ENCODE results near the gene ADRA2C. TPM values are rescaled to one million over a fixed set of nuclear protein-coding genes. Genes with fewer than 3 reads are reported as not detected.

The ADRA2C gene
- total and polyA plus RNA-seq, 2 experiments from 2014 or later = 3.0 to 16.6 TPM

GRCh38 chr4:3736806-3737205 is 29.4 kb upstream of the ADRA2C start:
- H3K9me2 ChIP-seq (ENCODE audit: insufficient read depth) = no peaks in the 10 kb centered on the region
- Mint-ChIP-seq H3K27ac (no peak overlapping the region), H3K4me3 (no peak overlapping the region), H3K9me3 (peaks cover 2% of the 10 kb centered on the region; the same call in 1 of the 3 replicates), H3K27me3 (ENCODE audit: insufficient read depth, low read depth, poor library complexity) (peaks cover 12% of the 10 kb centered on the region), H3K4me1 (peaks cover 16% of the 10 kb centered on the region), H3K36me3 (ENCODE audit: low read depth) (no peaks in the 10 kb centered on the region)
- no peak for TF ChIP-seq ETS1 (IDR thresholded peaks at IDR 0.05)
- no peak for TF ChIP-seq ZNF462 (CRISPR knock-in tag; IDR thresholded peaks at IDR 0.05)
- TF ChIP-seq POLR2AphosphoS5 (IDR thresholded peaks at IDR 0.05; ENCODE audit: low read depth) = no peak
- no peak for TF ChIP-seq ZNF114 (CRISPR knock-in tag; IDR thresholded peaks at IDR 0.05)
- TF ChIP-seq ZNF331 (CRISPR knock-in tag; IDR thresholded peaks at IDR 0.05; ENCODE audit: low read depth) = no peak
- no peak for TF ChIP-seq EZH2 (IDR thresholded peaks at IDR 0.05; ENCODE audit: low read depth, unreplicated experiment)
- TF ChIP-seq REST (IDR thresholded peaks at IDR 0.05; ENCODE audit: unreplicated experiment) = no peak
- TF ChIP-seq CREB1 (CRISPR knock-in tag; IDR thresholded peaks at IDR 0.05; ENCODE audit: low read depth) = no peak
- no peak for TF ChIP-seq STAT1 (IDR thresholded peaks at IDR 0.05; ENCODE audit: unreplicated experiment)
- no peak for TF ChIP-seq CTCF (conservative IDR thresholded peaks at IDR 0.05; ENCODE audit: low read depth in 2 of 2)
- TF ChIP-seq EZH2phosphoT487 (IDR thresholded peaks at IDR 0.05; ENCODE audit: unreplicated experiment) = no peak
- TF ChIP-seq JUNB (IDR thresholded peaks at IDR 0.05; ENCODE audit: unreplicated experiment) = no peak
- no peak for TF ChIP-seq NANOG (IDR thresholded peaks at IDR 0.05; ENCODE audit: borderline replicate concordance)
- no peak overlapping the region for H3K4me3 ChIP-seq
- no peaks in the 10 kb centered on the region for H3K36me3 ChIP-seq (ENCODE audit: insufficient read depth)
- no peak overlapping the region for H2AFZ ChIP-seq
- H4K20me1 ChIP-seq (replicated peaks; ENCODE audit: insufficient read depth) = no peaks in the 10 kb centered on the region
- no peaks in the 10 kb centered on the region for H3F3A ChIP-seq (replicated peaks; ENCODE audit: low read depth)
- H3K4me2 ChIP-seq = no peak overlapping the region
- peaks cover 3% of the 10 kb centered on the region; the same call in 1 of the 2 replicates for H3K4me1 ChIP-seq (ENCODE audit: insufficient read depth)
- DNase-seq (ENCODE audit: low spot score) = no peak
- no peaks in the 10 kb centered on the region for H3K27me3 ChIP-seq (ENCODE audit: insufficient read depth)
- ATAC-seq = no peak
- no peaks in the 10 kb centered on the region for H3K79me2 ChIP-seq (replicated peaks; ENCODE audit: insufficient read depth)
- H3K27ac ChIP-seq (ENCODE audit: low read depth) = no peak overlapping the region

All from GM23338 (cell line).